Osteocyte (in vitro differentiated cells): ENCODE results near the gene HIC2. TPM values are rescaled to one million over a fixed set of nuclear protein-coding genes. Genes with fewer than 3 reads are reported as not detected.
"Not testable (repeated sequence)": the region's sequence is repeated elsewhere in the genome, so short reads cannot be mapped to it uniquely, and the experiment has no call there.

Experiments used
- DNase-seq: peaks from one replicate; pipeline ENCODE4 v3.0.0; 2021; ENCODE audit warnings: mixed read lengths; ENCODE audit not compliant: unreplicated experiment; ENCODE audit errors: extremely low spot score
- H3K27ac Mint-ChIP-seq: one replicate; pipeline ENCODE4 v1.8.0; 2021; ENCODE audit warnings: mild to moderate bottlenecking, mixed read lengths; ENCODE audit not compliant: unreplicated experiment
- H3K27me3 Mint-ChIP-seq: one replicate; pipeline ENCODE4 v1.8.0; 2021; ENCODE audit warnings: mixed read lengths; ENCODE audit not compliant: unreplicated experiment
- H3K36me3 Mint-ChIP-seq: one replicate; pipeline ENCODE4 v1.8.0; 2021; ENCODE audit warnings: mixed read lengths; ENCODE audit not compliant: unreplicated experiment
- H3K4me1 Mint-ChIP-seq: one replicate; pipeline ENCODE4 v1.8.0; 2021; ENCODE audit warnings: mixed read lengths; ENCODE audit not compliant: unreplicated experiment
- H3K4me3 Mint-ChIP-seq: one replicate; pipeline ENCODE4 v1.8.0; 2021; ENCODE audit warnings: mild to moderate bottlenecking, moderate library complexity, mixed read lengths; ENCODE audit not compliant: unreplicated experiment
- H3K9me3 Mint-ChIP-seq: one replicate; pipeline ENCODE4 v1.8.0; 2021; ENCODE audit warnings: mixed read lengths; ENCODE audit not compliant: unreplicated experiment
- total RNA-seq: library from RNA; stranded (reverse); gene quantifications from 2 replicates; pipeline ENCODE4 v1.2.1, GENCODE V29; 2021

HIC2 gene
- total RNA-seq, 1 donor from 2014 or later = 5.2 TPM

- Mint-ChIP-seq H3K4me3 (peak overlapping the region; percentile 80), H3K27ac (peak overlapping the region; percentile 52)
- peak; percentile 90 for DNase-seq
- H3K4me1 Mint-ChIP-seq, H3K36me3 Mint-ChIP-seq, H3K9me3 Mint-ChIP-seq, H3K27me3 Mint-ChIP-seq: not testable (repeated sequence)
Measured at GRCh38 chr22:21468194-21469096, 51.3 kb downstream of the HIC2 start.

- not testable (repeated sequence) for H3K4me1 Mint-ChIP-seq, H3K36me3 Mint-ChIP-seq, H3K27me3 Mint-ChIP-seq, H3K4me3 Mint-ChIP-seq, H3K9me3 Mint-ChIP-seq, DNase-seq, H3K27ac Mint-ChIP-seq
Measured at GRCh38 chr22:21469097-21469994, 52.2 kb downstream of the HIC2 start.

DNA sequence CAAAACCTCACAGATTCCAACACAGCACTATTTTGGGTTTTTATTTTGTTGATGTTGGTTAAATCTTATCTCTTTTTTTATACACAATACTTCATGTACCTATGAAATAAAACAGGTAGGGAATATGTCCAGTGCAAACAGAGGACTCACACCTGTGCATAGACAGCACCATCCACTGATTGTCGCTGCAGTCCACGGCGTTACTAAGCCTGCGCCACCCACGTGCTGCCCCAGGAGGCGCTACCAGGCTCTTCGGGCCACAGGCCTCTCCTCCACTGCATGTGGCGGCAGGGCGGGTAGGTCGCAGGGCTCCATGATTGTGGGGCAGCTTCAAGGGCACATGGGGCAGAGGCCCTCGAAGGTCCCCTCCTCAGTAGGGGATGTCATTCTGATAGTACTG is 55.8 kb downstream of the HIC2 start:
- H3K36me3 Mint-ChIP-seq, H3K4me1 Mint-ChIP-seq, H3K27me3 Mint-ChIP-seq, DNase-seq, H3K27ac Mint-ChIP-seq, H3K4me3 Mint-ChIP-seq, H3K9me3 Mint-ChIP-seq: not testable (repeated sequence)

GRCh38 chr22:21473664-21474063 is 56.5 kb downstream of the HIC2 start:
- H3K27ac Mint-ChIP-seq, DNase-seq, H3K4me1 Mint-ChIP-seq, H3K36me3 Mint-ChIP-seq, H3K9me3 Mint-ChIP-seq, H3K4me3 Mint-ChIP-seq, H3K27me3 Mint-ChIP-seq: not testable (repeated sequence)

GRCh38 chr22:21484039-21484438 is 66.9 kb downstream of the HIC2 start:
- H3K4me3 Mint-ChIP-seq, DNase-seq, H3K4me1 Mint-ChIP-seq, H3K27me3 Mint-ChIP-seq, H3K27ac Mint-ChIP-seq, H3K36me3 Mint-ChIP-seq, H3K9me3 Mint-ChIP-seq: not testable (repeated sequence)

- H3K4me1 Mint-ChIP-seq, H3K4me3 Mint-ChIP-seq, H3K27ac Mint-ChIP-seq, H3K27me3 Mint-ChIP-seq, H3K9me3 Mint-ChIP-seq, H3K36me3 Mint-ChIP-seq, DNase-seq: not testable (repeated sequence)
Measured at GRCh38 chr22:21487723-21488122, 70.6 kb downstream of the HIC2 start.

DNA sequence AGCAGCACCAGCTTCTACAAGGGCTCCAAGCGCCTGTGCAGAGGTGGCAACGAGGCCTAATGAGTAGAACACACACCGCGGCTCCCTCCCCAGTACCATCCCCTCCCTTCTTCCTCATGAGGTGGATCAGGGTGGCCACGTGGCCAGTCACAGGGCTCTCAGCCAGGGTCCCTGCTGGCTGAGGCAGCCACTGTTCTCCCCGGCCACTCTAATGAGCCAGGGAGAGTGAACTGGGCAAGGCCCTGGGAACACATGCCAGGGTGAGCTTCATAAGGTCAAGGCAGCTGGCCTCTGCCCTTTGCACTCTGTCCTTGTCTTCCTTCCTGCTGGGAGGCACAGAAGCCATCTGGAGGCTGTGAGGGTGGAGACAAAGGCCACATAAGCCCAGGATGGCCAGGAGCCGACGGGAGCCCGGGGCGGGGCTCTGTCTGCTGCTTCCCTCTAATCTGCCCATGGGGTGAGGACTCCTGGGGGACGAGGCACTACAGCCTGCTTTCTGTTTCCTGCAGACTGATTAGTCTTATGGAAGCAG is 72.0 kb downstream of the HIC2 start:
- not testable (repeated sequence) for H3K36me3 Mint-ChIP-seq, DNase-seq, H3K4me1 Mint-ChIP-seq, H3K27me3 Mint-ChIP-seq, H3K4me3 Mint-ChIP-seq, H3K9me3 Mint-ChIP-seq, H3K27ac Mint-ChIP-seq

DNA sequence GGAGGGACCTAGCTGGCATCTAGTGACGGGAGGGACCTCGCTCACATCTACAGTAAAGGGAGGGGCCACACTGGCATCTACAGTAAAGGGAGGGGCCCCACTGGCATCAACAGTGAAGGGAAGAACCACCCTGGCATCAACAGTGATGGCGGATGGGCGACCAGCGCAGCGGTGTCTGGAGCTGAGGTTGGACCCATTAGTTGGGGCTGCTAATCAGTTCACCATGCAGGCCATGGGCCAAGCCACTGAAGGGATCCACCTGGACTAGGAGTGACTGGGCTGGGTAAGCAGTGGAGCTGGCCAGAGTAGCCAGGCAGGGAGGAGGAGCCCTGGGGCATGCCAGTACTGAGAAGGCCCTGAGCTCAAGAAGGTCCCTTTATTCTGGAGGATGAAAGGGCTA is 73.4 kb downstream of the HIC2 start:
- H3K4me1 Mint-ChIP-seq, H3K27me3 Mint-ChIP-seq, H3K36me3 Mint-ChIP-seq, H3K27ac Mint-ChIP-seq, H3K4me3 Mint-ChIP-seq, H3K9me3 Mint-ChIP-seq: not testable (repeated sequence)
- peak; percentile 53 for DNase-seq

DNA sequence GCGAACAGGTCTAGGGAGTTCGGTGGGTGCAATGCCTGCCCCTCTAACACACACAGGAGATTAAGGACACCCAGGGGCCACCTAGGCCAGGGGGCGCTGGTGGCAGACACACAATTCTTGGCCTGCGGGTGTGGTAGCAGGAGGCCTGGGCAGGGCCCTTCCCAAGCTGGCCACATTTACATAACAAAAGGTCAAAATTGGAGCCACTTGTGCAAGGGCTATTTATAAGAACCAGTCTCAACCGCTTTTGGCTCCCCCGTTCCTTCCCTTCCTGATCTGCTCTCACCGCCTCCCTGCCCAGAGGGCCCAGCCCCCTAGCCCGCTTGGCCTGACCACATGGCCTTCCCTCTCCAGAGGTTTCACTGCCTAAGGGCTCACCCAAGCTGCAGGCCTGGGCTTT is 75.1 kb downstream of the HIC2 start:
- not testable (repeated sequence) for H3K36me3 Mint-ChIP-seq, H3K9me3 Mint-ChIP-seq, H3K27ac Mint-ChIP-seq, H3K4me1 Mint-ChIP-seq, H3K4me3 Mint-ChIP-seq, H3K27me3 Mint-ChIP-seq, DNase-seq

GRCh38 chr22:21493789-21494782 is 76.9 kb downstream of the HIC2 start:
- H3K36me3 Mint-ChIP-seq, H3K27ac Mint-ChIP-seq, H3K9me3 Mint-ChIP-seq, H3K4me3 Mint-ChIP-seq, DNase-seq, H3K4me1 Mint-ChIP-seq, H3K27me3 Mint-ChIP-seq: not testable (repeated sequence)

- H3K4me3 Mint-ChIP-seq, H3K36me3 Mint-ChIP-seq, H3K27ac Mint-ChIP-seq, H3K4me1 Mint-ChIP-seq, H3K9me3 Mint-ChIP-seq, H3K27me3 Mint-ChIP-seq, DNase-seq: not testable (repeated sequence)
Measured at GRCh38 chr22:21497984-21498383, 80.8 kb downstream of the HIC2 start.
